Tibial nerve (tissue), 4 donors: ENCODE results near the gene RALA. TPM values are rescaled to one million over a fixed set of nuclear protein-coding genes. Genes with fewer than 3 reads are reported as not detected.
A peak's percentile ranks its signal among the peaks of the same experiment; 100 is the strongest.

Experiments
- DNase-seq, 2 donors: peaks; one replicate each; pipeline ENCODE4 v3.0.0-alpha.2; 2019; ENCODE audit warnings: low spot score in 2 of 2
- H3K27ac ChIP-seq, 4 donors: fragments of 200-600 bp; sonication (generic) in 3 of 4; one replicate each; pipeline ENCODE4 v1.5.1; 2017 to 2019; ENCODE audit warnings: mild to moderate bottlenecking in 1 of 4
- H3K27me3 ChIP-seq, 2 donors: fragments of 200-600 bp; sonication (generic) in 1 of 2; one replicate each; pipeline versions ENCODE4 v1.5.1 to v1.6.0; 2017 to 2019
- H3K36me3 ChIP-seq, 3 donors: fragments of 200-600 bp; sonication (generic); one replicate each; pipeline ENCODE4 v1.5.1; 2018 to 2019
- H3K4me1 ChIP-seq, 4 donors: fragments of 200-600 bp; sonication (generic) in 3 of 4; one replicate each; pipeline ENCODE4 v1.5.1; 2017 to 2019
- H3K4me3 ChIP-seq, 4 donors: fragments of 200-600 bp; sonication (generic) in 3 of 4; one replicate each; pipeline ENCODE4 v1.5.1; 2017 to 2019; ENCODE audit warnings: mild to moderate bottlenecking in 1 of 4, moderate library complexity in 1 of 4
- H3K9me3 ChIP-seq, 4 donors: fragments of 200-600 bp; sonication (generic) in 3 of 4; one replicate each; pipeline ENCODE4 v1.5.1; 2017 to 2019
- EP300 ChIP-seq, 2 donors: sonication (generic); formaldehyde crosslinking; IDR thresholded peaks; one replicate each; pipeline ENCODE4 v1.6.1; 2017; ENCODE audit warnings: antibody characterized with exemption in 2 of 2, mild to moderate bottlenecking in 1 of 2
- POLR2A ChIP-seq, 2 donors: fragments of 450-650 bp; IDR thresholded peaks; one replicate each; pipeline ENCODE4 v1.6.1; 2017; ENCODE audit warnings: antibody characterized with exemption in 2 of 2, mild to moderate bottlenecking in 2 of 2, moderate library complexity in 2 of 2
- WGBS, 2 donors: methylation state at CpG; one replicate each; pipeline ENCODE4 v1.1.5; 2018; 5-methylcytosine and 5-hydroxymethylcytosine counted together
- total RNA-seq, 4 donors: library from RNA; depleted of rRNA; stranded (reverse); fragments of >200 nt; gene quantifications; one replicate each; pipeline ENCODE4 v1.1.0, GENCODE V29; 2016
- TF ChIP-seq, protein P1 (sequence below), 5 experiments: fragments of 200-600 bp in 3 of 5; fragments of 450-650 bp in 2 of 5; sonication (generic) in 3 of 5; IDR thresholded peaks; one replicate each; pipeline ENCODE4 v1.5.1; 2016 to 2019; ENCODE audit warnings: antibody characterized with exemption in 5 of 5, mild to moderate bottlenecking in 3 of 5, moderate library complexity in 2 of 5

Gene RALA
- total RNA-seq, 4 donors from 2014 or later = 16.7 to 38.2 (median 23.9) TPM

DNA sequence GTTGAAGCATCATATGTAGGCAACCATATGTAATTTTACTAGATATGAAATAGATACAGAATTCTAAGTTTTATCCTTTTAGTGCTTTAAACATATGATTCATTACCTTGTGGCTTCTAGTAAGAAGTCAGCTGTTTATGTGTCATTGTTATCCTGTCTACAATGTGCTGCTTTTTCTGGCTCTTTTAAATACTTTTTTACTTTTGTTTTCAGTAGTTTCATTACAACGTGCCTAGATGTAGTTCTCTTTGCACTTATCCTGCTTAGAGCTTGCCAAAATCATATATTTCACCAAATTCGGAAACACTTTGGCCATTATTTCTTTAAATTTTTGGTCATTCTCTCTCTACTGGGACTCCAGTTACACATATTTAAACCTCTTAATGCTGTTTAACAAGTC lies 30.8 kb upstream of the RALA start:
- H3K4me1 ChIP-seq = peaks cover 0 to 17% (median 0%) of the 10 kb centered on the region in 4 donors
- H3K9me3 ChIP-seq = no peaks in the 10 kb centered on the region
- no peaks in the 10 kb centered on the region for H3K36me3 ChIP-seq
- no peak for DNase-seq
- no peak overlapping the region for H3K4me3 ChIP-seq
- TF ChIP-seq, protein P1, sequence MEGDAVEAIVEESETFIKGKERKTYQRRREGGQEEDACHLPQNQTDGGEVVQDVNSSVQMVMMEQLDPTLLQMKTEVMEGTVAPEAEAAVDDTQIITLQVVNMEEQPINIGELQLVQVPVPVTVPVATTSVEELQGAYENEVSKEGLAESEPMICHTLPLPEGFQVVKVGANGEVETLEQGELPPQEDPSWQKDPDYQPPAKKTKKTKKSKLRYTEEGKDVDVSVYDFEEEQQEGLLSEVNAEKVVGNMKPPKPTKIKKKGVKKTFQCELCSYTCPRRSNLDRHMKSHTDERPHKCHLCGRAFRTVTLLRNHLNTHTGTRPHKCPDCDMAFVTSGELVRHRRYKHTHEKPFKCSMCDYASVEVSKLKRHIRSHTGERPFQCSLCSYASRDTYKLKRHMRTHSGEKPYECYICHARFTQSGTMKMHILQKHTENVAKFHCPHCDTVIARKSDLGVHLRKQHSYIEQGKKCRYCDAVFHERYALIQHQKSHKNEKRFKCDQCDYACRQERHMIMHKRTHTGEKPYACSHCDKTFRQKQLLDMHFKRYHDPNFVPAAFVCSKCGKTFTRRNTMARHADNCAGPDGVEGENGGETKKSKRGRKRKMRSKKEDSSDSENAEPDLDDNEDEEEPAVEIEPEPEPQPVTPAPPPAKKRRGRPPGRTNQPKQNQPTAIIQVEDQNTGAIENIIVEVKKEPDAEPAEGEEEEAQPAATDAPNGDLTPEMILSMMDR (IDR thresholded peaks at IDR 0.05) = no peak
- TF ChIP-seq EP300 (IDR thresholded peaks at IDR 0.05) (no peak), POLR2A (IDR thresholded peaks at IDR 0.05) (no peak)
- no peaks in the 10 kb centered on the region for H3K27me3 ChIP-seq
- H3K27ac ChIP-seq = peak overlapping the region in 1 of 4 donors; percentile 33
- WGBS, 2 donors = 14 to 49% methylated on average over 2 of the region's 2 CpGs

- no peaks in the 10 kb centered on the region for H3K27me3 ChIP-seq
- no peak overlapping the region for H3K4me3 ChIP-seq
- TF ChIP-seq POLR2A (IDR thresholded peaks at IDR 0.05) (no peak), EP300 (IDR thresholded peaks at IDR 0.05) (no peak)
- TF ChIP-seq, protein P1 (IDR thresholded peaks at IDR 0.05) = no peak
- H3K27ac ChIP-seq = peak overlapping the region in 1 of 4 donors; percentile 31
- no peaks in the 10 kb centered on the region for H3K36me3 ChIP-seq
- no peaks in the 10 kb centered on the region for H3K9me3 ChIP-seq
- WGBS, 2 donors = 34% methylated on average over 5 of the region's 5 CpGs
- H3K4me1 ChIP-seq = peaks cover 0 to 10% (median 0%) of the 10 kb centered on the region in 4 donors
- no peak for DNase-seq
Measured at GRCh38 chr7:39594988-39595620, 28.3 kb upstream of the RALA start.

DNA sequence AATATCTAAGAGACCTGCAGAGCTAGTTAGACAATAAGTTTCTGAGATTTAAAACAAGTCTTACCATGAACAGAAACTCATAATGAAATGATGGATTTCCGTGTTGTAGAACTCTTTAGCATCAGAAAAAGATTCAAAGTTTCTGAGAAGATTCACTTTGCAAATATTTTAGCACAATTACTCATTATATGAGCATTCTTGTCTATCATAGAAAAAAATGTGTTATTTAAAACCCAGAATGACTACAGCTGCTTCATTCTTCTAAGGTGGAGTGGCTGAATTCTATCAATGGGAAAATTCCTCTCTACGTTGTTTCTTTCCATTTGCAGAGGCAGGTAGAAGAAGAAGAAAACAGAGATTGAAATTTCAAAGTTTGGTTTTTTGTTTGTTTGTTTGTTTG lies 21.0 kb upstream of the RALA start:
- Histone ChIP-seq H3K4me1 (no peaks in the 10 kb centered on the region), H3K27me3 (no peaks in the 10 kb centered on the region), H3K9me3 (no peaks in the 10 kb centered on the region), H3K36me3 (no peaks in the 10 kb centered on the region), H3K4me3 (no peak overlapping the region), H3K27ac (no peak overlapping the region)
- 43 to 65% methylated on average over 2 of the region's 2 CpGs for WGBS, 2 donors
- no peak for TF ChIP-seq POLR2A (IDR thresholded peaks at IDR 0.05)
- TF ChIP-seq, protein P1 (IDR thresholded peaks at IDR 0.05) = no peak
- TF ChIP-seq EP300 (IDR thresholded peaks at IDR 0.05) = no peak
- no peak for DNase-seq

- Histone ChIP-seq H3K9me3 (no peaks in the 10 kb centered on the region), H3K27ac (no peak overlapping the region), H3K36me3 (no peaks in the 10 kb centered on the region), H3K27me3 (peaks cover 0 to 3% of the 10 kb centered on the region in 2 donors), H3K4me1 (peaks cover 0 to 5% (median 0%) of the 10 kb centered on the region in 4 donors), H3K4me3 (no peak overlapping the region)
- no peak for DNase-seq
- TF ChIP-seq EP300 (IDR thresholded peaks at IDR 0.05) = no peak
- TF ChIP-seq POLR2A (IDR thresholded peaks at IDR 0.05) = no peak
- TF ChIP-seq, protein P1 (IDR thresholded peaks at IDR 0.05) = no peak
Measured at GRCh38 chr7:39603924-39604323, 19.4 kb upstream of the RALA start.

DNA sequence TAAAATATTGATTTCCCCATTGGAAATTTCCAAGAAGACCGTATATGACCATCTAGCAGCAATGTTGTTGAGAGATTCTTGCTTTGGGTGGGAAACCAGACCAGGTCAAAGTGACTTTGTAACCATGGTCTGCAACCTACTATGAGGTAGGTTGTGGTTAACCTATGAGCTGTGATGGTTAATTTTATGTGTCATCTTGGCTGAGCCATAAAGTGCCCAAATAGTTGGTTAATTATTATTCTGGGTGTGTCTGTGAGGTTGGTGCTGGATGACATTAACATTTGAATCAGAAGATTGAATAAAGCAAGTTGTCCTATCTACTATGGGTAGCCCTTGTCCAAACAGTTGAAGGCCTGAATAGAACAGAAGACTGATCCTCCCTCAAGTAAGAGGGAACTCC lies 18.3 kb upstream of the RALA start:
- Histone ChIP-seq H3K9me3 (no peaks in the 10 kb centered on the region), H3K27ac (no peak overlapping the region), H3K36me3 (no peaks in the 10 kb centered on the region), H3K4me1 (peaks cover 0 to 14% (median 5%) of the 10 kb centered on the region in 4 donors), H3K4me3 (no peak overlapping the region), H3K27me3 (peaks cover 0 to 3% of the 10 kb centered on the region in 2 donors)
- no peak for DNase-seq
- TF ChIP-seq POLR2A (IDR thresholded peaks at IDR 0.05) = no peak
- no peak for TF ChIP-seq EP300 (IDR thresholded peaks at IDR 0.05)
- TF ChIP-seq, protein P1 (IDR thresholded peaks at IDR 0.05) = no peak
- 84 to 97% methylated on average over 1 of the region's 1 CpG for WGBS, 2 donors
